ENCODE results near the gene ERGIC3.
"Not testable (repeated sequence)": the region's sequence is repeated elsewhere in the genome, so short reads cannot be mapped to it uniquely, and the experiment has no call there.

Gene ERGIC3

DNA sequence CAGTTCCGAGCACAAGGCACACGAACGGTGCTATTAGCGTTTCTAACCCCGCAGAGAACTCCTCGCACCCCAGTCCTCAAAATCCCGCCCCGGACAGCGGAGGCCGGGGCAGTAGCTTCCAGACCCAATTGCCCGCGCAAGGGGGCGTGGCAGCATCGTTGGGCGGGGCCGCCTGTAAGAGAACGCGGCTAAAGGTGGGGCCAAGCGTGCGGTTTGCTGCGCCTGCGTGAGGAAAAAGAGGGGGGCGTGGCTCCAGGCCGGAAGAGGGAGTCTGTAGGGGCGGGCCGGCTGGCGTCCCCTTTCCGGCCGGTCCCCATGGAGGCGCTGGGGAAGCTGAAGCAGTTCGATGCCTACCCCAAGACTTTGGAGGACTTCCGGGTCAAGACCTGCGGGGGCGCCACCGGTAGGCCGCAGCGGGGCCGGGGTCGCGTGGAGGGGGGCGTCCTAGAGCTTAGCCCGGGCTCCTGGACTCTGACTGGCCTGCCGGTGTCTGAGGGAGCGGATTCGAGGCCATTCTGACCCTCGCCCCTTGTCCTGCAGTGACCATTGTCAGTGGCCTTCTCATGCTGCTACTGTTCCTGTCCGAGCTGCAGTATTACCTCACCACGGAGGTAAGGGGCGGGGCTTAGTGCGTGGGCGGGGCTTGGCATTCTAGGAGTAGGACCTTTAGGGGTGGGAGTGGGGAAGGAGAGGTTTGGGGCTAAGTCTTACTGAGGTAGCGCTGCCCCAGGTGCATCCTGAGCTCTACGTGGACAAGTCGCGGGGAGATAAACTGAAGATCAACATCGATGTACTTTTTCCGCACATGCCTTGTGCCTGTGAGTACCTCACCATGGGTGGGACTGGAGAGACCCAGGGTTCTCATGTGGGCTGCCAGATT lies at the start of gene ERGIC3:
Gene ERGIC3, plus strand, starts transcription at position 296 of the 880 bp plus-strand sequence. Its CDS starts 20 bp downstream, at position 316.
- no peak for FAIRE-seq

DNA sequence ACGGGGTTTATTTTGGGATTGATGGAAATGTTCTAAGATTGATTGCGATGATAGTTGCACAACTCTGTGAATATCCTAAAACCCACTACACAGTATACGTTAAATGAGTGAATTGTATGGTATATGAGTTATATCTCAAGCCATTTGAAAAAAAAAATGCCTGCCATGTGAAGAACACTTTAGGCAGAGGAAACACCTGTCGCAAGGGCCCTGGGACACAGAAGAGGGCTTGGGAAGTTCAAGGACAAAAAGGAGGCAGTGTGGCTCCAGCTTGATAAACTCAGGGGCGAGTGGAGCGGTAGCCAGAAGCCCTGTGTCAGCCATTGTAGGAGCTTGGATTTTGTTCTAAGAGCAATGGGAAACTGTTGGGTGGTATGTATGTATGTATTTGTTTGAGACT lies 49.5 kb upstream of the ERGIC3 start:
- FAIRE-seq, result no peak

DNA sequence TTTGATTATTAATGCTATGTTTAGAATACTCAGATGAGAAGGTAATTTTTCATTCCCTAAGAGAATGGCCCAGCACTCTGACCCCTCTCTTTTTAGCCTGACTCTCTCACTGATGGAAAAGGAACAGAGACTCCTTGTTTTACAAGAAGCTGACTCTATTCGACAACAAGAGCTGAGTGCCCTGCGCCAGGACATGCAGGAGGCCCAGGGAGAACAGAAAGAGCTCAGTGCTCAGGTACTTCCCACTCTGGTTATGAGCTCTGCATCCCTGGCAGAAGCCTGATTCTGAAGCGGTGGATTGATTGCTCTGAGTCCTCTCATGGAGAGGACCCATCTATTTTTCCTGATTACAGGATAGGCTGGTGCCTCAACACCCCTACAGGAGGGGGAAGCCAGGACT lies 45.4 kb upstream of the ERGIC3 start:
- FAIRE-seq, result no peak

GRCh38 chr20:35497320-35497719 lies 44.6 kb upstream of the ERGIC3 start:
- FAIRE-seq, result no peak

GRCh38 chr20:35497780-35498189 lies 44.1 kb upstream of the ERGIC3 start:
- FAIRE-seq, result no peak

DNA sequence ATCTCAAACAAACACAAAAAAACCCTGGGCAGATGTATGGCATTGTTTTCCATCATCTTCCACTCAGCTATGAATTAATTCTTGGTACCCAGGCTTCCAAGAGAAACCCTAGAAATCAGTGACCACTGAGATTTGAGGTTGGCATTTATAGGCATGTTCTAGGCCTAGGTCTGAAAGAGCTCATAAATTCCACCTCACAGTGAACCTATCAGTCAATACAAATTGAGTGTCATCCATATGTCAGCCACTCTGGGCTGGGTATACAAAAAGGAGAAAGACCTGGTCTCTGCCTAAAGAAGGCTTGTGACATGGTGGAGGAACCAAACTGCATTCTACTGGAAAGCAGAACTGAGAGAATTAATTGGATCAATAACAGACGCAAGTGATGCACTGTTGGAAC lies 42.6 kb upstream of the ERGIC3 start:
- FAIRE-seq, result no peak

DNA sequence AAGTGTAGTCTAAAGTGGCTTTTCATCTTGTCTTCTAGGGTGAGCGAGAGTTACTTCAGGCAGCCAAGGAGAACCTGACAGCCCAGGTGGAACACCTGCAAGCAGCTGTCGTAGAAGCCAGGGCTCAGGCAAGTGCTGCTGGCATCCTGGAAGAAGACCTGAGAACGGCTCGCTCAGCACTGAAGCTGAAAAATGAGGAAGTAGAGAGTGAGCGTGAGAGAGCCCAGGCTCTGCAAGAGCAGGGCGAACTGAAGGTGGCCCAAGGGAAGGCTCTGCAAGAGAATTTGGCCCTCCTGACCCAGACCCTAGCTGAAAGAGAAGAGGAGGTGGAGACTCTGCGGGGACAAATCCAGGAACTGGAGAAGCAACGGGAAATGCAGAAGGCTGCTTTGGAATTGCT lies 39.5 kb upstream of the ERGIC3 start:
- no peak for FAIRE-seq

DNA sequence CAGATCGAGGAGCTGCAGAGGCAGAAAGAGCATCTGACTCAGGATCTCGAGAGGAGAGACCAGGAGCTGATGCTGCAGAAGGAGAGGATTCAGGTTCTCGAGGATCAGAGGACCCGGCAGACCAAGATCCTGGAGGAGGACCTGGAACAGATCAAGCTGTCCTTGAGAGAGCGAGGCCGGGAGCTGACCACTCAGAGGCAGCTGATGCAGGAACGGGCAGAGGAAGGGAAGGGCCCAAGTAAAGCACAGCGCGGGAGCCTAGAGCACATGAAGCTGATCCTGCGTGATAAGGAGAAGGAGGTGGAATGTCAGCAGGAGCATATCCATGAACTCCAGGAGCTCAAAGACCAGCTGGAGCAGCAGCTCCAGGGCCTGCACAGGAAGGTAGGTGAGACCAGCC lies 38.6 kb upstream of the ERGIC3 start:
- FAIRE-seq, result no peak

DNA sequence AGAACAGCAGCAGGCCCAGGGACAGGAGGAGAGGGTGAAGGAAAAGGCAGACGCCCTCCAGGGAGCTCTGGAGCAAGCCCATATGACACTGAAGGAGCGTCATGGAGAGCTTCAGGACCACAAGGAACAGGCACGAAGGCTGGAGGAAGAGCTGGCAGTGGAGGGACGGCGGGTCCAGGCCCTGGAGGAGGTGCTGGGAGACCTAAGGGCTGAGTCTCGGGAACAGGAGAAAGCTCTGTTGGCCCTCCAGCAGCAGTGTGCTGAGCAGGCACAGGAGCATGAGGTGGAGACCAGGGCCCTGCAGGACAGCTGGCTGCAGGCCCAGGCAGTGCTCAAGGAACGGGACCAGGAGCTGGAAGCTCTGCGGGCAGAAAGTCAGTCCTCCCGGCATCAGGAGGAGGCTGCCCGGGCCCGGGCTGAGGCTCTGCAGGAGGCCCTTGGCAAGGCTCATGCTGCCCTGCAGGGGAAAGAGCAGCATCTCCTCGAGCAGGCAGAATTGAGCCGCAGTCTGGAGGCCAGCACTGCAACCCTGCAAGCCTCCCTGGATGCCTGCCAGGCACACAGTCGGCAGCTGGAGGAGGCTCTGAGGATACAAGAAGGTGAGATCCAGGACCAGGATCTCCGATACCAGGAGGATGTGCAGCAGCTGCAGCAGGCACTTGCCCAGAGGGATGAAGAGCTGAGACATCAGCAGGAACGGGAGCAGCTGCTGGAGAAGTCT lies 37.9 kb upstream of the ERGIC3 start:
- no peak for FAIRE-seq

DNA sequence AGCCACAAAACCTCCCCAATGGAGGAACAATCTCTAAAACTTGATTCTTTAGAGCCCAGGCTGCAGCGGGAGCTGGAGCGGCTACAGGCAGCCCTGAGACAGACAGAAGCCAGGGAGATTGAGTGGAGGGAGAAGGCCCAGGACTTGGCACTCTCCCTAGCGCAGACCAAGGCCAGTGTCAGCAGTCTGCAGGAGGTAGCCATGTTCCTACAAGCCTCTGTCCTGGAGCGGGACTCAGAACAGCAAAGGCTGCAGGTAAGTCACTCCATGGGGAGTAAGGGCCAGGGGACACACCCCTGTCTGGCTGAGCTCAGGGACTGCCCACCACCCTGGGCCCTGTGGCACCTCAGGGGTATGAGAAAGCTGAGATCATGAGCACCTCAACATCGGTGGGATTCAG lies 37.1 kb upstream of the ERGIC3 start:
- FAIRE-seq, result no peak

GRCh38 chr20:35506179-35506578 lies 35.7 kb upstream of the ERGIC3 start:
- FAIRE-seq, result no peak

DNA sequence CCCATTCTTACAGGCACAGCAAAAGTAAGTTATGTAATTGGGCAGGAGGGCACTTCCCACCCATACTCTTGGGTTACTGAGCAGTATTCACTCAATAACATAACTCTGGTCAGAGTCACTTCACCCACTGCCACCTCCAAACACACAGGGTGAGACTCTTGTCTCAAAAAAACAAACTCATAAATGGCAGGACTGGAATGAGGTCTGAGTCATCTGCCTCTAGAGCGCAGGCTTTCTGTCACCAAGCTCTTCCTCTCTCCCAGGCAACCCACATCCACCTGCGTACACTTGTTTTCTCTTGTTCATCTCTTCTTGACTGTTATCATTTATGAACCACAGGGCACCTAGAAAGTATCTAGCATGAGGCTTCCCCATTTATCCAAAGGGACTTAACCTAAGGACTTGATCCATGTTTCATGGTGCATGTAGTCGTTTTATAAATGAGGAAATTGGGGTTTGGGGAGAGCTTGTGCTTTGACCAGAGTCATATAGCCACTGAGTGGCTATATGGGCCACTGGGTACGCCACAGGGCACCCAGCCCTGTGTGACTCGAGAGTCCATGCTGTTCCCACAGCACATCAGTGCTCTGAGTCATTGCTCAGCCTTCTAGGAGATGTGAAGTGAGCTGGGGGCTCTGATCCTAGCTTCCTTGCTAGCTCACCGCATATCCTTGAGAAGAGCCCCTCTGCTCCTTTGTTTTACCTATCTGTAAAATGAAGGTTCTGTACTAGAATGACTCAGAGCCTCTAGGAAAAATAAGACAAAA lies 34.8 kb upstream of the ERGIC3 start:
- no peak for FAIRE-seq

DNA sequence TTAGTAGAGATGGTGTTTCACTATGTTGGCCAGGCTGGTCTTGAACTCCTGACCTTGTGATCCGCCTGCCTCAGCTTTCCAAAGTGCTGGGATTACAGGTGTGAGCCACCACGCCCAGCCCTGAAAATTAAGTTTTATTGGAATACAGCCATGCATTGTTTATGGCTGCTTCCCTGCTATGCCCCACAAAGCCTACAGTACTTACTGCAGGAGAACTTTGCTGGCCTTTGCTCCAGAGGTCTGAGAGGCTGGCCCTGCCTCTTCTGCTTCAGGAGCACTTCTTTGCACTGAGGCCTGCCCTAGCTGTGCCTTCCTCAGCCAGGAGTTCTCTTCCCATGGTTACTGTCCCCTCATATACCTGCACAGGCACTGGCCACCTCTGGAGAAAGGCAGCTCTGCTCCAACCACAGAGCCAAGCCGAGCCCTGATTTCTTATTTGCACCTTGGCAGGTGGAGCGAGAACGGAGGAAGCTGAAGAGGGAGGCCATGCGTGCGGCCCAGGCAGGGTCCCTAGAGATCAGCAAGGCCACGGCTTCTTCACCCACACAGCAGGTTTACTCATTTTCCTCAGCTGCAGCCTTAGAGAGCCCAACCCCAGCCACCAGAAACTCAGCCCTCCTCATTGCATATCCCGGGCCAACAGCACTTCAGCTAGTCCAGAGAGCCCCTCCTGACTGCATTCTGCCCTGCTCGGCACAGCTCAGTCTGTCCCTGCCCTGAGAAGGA lies 33.2 kb upstream of the ERGIC3 start:
- no peak for FAIRE-seq

DNA sequence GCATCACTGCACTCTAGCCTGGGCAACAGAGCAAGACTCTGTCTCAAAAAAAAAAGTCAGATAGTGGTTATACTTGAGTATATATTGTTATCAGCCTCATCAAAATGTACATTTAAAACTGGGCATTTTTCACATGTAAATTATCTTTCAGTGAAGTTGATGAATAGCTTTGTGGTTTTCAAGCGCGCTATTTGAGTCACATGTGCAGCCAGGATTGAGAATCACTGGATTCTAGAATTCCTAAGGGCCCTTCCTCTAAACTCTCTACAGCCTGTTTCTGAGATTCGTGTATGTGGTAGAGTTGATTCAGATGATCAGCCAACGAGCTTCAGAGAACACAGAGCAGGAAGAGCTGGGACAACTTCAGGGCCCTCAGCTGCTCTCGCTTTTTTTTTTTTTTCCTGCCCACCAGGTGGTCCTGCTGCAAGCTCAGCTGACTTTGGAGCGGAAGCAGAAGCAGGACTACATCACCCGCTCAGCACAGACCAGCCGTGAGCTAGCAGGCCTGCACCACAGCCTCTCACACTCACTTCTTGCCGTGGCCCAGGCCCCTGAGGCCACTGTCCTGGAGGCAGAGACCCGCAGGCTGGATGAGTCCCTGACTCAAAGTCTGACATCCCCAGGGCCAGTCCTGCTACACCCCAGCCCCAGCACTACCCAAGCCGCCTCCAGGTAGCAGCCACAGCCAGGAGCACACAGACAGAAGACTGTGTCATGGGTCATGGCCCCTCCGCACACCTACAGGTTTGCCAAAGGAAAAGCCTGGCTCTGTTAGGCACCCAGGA lies 30.7 kb upstream of the ERGIC3 start:
- no peak for FAIRE-seq

DNA sequence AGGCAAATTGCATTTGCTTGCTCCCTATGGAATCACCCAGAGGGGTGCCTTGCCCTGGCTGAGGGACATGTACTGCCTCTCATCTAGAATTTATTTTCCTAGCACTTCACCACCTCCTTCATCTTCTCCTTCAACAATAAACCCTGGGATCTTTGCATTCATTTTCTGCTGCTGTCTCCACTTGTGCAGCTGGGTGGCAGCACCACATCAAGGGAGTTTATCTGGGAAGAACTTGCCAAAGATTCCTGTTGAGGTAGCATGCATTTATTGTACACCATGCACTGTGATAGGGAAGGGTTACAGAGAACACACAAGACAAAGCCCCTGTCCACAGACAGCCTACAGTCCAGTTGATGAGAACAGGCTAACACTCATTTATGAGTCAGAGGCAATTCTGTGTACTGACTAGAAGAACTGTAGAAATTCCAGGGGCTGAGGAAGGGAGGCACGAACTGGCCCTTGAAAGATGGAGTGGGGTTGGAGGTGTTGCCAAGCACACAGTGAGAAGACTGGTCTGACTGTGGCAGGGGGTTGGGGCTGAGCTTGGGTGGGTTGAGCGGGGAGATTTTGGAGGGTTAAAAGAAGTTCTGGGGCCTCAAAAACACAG lies 30.0 kb upstream of the ERGIC3 start:
- no peak for FAIRE-seq

- FAIRE-seq, result no peak
These were observed 27.4 kb upstream of the ERGIC3 start for GRCh38 chr20:35514371-35514932.

DNA sequence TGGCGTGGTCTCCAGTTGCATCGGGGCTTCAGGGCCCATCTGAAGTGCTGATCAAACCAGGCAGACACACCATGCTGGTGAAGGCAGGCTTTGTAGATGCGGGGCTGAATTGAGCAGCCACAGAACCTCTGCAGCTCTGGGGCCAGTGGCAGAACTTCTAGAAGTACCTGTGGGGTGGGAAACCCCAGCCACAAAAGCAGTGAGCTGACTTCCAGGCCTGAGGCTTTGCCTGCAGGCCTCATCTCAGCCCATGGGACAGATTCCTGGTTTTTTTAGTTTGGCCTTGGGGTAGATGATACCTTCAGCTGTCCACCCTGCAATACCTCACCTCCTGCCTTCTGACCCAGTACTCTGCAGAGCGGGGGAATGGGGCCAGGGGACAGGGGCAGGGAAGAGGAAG lies 26.5 kb upstream of the ERGIC3 start:
- no peak for FAIRE-seq

DNA sequence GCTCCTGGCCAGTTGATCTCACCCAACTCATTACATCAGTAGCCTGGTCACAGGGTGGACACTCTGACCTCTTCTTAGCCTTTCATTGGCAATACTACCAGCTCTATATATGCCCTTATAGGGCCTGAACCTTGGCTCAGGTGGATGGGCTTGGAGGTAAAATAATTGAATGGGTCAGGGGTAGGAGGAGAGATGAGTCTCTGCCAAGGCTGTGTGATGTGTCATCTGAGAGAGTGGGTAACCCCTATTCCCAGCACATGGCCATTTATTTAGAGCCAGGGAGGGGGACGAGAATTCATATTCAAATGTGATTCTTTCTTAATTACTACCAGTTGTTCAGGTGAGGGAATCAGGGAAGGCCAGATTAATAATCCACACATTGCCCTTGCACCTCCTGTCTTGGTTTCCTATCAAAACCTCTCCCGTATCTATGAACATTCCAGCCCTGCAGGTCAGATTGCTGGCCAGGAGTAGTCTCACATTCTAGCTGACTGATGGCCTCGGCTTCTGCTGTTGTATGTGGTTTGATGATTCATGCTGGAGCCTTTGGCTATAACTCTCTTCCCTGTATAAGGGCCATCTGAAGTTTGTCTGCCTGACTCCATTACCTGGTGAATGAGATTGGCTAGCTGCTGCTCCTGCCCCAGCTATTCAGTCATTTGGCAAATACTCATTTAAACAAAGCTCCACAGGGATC lies 25.8 kb upstream of the ERGIC3 start:
- FAIRE-seq, result no peak

DNA sequence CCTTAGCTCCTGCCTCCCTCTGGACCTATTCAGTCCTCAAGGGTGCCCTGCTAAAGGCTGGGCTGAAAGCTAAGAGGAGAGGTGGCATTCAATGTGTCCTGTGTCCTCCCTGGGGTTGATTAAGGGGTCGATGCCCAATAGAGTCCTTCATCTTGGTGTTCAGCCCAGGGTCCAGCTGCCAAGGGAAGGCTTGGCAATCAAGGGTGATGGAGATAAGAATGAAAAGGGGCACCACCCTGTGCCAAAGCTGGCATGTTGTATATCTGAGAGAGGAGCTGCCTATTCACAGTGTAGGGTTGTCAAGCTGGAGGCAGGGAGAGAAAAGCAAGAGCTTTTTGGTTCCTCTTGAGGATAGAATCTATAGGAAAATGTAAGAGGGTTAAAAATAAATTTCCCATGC lies 24.8 kb upstream of the ERGIC3 start:
- FAIRE-seq, result no peak

GRCh38 chr20:35517767-35518166 lies 24.1 kb upstream of the ERGIC3 start:
- not testable (repeated sequence) for FAIRE-seq

DNA sequence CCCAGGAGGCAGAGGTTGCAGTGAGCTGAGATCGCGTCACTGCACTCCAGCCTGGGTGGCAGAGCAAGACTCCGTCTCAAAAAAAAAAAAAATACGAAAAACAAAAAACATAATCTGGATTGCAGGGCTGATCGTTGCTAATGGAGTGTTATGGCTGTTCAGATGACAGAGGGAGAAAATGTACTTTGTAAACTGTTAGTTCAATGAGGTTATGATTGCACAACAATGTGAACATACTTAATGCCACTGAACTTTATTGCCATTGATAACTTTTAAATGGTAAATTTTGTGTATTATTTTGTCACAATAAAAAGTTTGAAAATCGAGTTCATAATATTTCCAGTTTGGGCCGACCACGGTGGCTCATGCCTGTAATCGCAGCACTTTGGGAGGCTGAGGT lies 22.9 kb upstream of the ERGIC3 start:
- no peak for FAIRE-seq
